WTC11 (cell line): ENCODE results near the gene PLEKHH2. TPM values are rescaled to one million over a fixed set of nuclear protein-coding genes. Genes with fewer than 3 reads are reported as not detected.

Source experiments
- ATAC-seq: fragments of 200-7000 bp; cut with Tn5 transposase; 2 replicates; pipeline ENCODE4 v1.10.0; 2021; ENCODE audit warnings: mild to moderate bottlenecking, moderate library complexity
- CTCF ChIA-PET: fragments of 300-600 bp; sonication (Branson Sonifier 250); formaldehyde crosslinking; loops from one replicate; lab custom pipeline; 2021; ENCODE audit warnings: antibody characterized with exemption; lab: Charles Lee
- POLR2A ChIA-PET: fragments of 350-600 bp; sonication (Branson Sonifier 250); formaldehyde crosslinking; loops from one replicate; lab custom pipeline; 2021; ENCODE audit warnings: antibody characterized with exemption; lab: Charles Lee
- DNase-seq: peaks from one replicate; pipeline ENCODE4 v3.0.0; 2021; ENCODE audit warnings: low spot score
- H3K27ac Mint-ChIP-seq: 2 replicates; pipeline ENCODE4 v1.8.0; 2021; ENCODE audit warnings: mixed read lengths
- H3K27me3 Mint-ChIP-seq: 2 replicates; pipeline ENCODE4 v1.8.0; 2021; ENCODE audit warnings: low read depth, mild to moderate bottlenecking, moderate library complexity, mixed read lengths
- H3K36me3 Mint-ChIP-seq: 2 replicates; pipeline ENCODE4 v1.8.0; 2021; ENCODE audit warnings: mixed read lengths
- H3K4me1 Mint-ChIP-seq: 2 replicates; pipeline ENCODE4 v1.8.0; 2022; ENCODE audit warnings: mixed read lengths
- H3K4me3 Mint-ChIP-seq: 2 replicates; pipeline ENCODE4 v1.8.0; 2021; ENCODE audit warnings: mild to moderate bottlenecking, moderate library complexity, mixed read lengths
- H3K9me3 Mint-ChIP-seq: 2 replicates; pipeline ENCODE4 v1.8.0; 2021; ENCODE audit warnings: mixed read lengths
- GABPB1 ChIP-seq: sonication (generic); formaldehyde crosslinking; IDR thresholded peaks from 2 replicates; pipeline ENCODE4 v1.8.1; 2023; ENCODE audit warnings: mild to moderate bottlenecking, missing genetic modification reagents
- JUN ChIP-seq: sonication (generic); formaldehyde crosslinking; IDR thresholded peaks from 2 replicates; pipeline ENCODE4 v1.8.0; 2023; ENCODE audit warnings: mild to moderate bottlenecking, missing genetic modification reagents
- RORB ChIP-seq: fragments of 250-450 bp; sonication (Bioruptor Pico); IDR thresholded peaks from 2 replicates; pipeline ENCODE4 v1.9.0; 2021; ENCODE audit warnings: mild to moderate bottlenecking
- SMAD4 ChIP-seq: sonication (generic); formaldehyde crosslinking; IDR thresholded peaks from 2 replicates; pipeline ENCODE4 v1.8.0; 2022; ENCODE audit warnings: mild to moderate bottlenecking, missing genetic modification reagents
- TP53 ChIP-seq: sonication (generic); formaldehyde crosslinking; IDR thresholded peaks from 2 replicates; pipeline ENCODE4 v1.8.1; 2023; ENCODE audit warnings: mild to moderate bottlenecking, missing genetic modification reagents
- ZNF396 ChIP-seq: fragments of 250-450 bp; sonication (Bioruptor Pico); IDR thresholded peaks from 2 replicates; pipeline ENCODE4 v1.8.0; 2021; ENCODE audit warnings: mild to moderate bottlenecking, moderate library complexity, borderline replicate concordance
- total RNA-seq: library from RNA; stranded (reverse); gene quantifications from 3 replicates; pipeline ENCODE4 v1.2.3, GENCODE V29; 2021
- TF ChIP-seq, protein P1 (sequence below): sonication (generic); formaldehyde crosslinking; IDR thresholded peaks from 2 replicates; pipeline ENCODE4 v1.8.0; 2023; ENCODE audit warnings: missing genetic modification reagents, mild to moderate bottlenecking, borderline replicate concordance
- TF ChIP-seq, protein P2 (sequence below): sonication (generic); formaldehyde crosslinking; IDR thresholded peaks from 2 replicates; pipeline ENCODE4 v1.8.1; 2023; ENCODE audit warnings: mild to moderate bottlenecking, moderate library complexity, missing genetic modification reagents
- TF ChIP-seq, protein P3 (sequence below): sonication (generic); formaldehyde crosslinking; IDR thresholded peaks from 2 replicates; pipeline ENCODE4 v1.8.1; 2022; ENCODE audit warnings: low read depth, mild to moderate bottlenecking, moderate library complexity, missing genetic modification reagents, borderline replicate concordance
- TF ChIP-seq, protein P4 (sequence below): fragments of 250-450 bp; sonication (Bioruptor Pico); conservative IDR thresholded peaks from 2 replicates; pipeline ENCODE4 v1.9.0; 2021; ENCODE audit warnings: mild to moderate bottlenecking
- TF ChIP-seq, protein P5 (sequence below): sonication (generic); formaldehyde crosslinking; conservative IDR thresholded peaks from 2 replicates; pipeline ENCODE4 v1.8.1; 2023; ENCODE audit warnings: mild to moderate bottlenecking, low read depth, missing genetic modification reagents, moderate library complexity

Gene PLEKHH2
- total RNA-seq, 1 experiment from 2014 or later = 5.8 TPM

DNA sequence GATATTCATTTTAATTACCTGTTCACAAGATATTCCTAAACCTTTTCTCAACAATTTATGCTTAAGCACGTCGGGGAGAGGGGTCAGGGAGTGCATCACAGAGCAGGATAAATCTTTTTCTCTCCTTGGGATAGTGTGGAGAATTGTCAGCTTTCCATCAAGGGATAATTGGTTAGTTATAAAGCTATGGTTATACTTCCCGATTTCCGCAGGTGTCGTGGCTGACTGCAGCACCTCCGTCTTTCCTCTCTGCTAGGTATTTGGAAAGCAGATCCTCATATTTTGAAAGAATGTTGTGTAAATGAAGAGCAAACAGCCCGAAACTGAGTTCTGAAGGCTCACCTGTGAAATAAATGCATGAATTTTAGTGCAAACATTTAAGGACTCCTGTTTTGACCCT, 137.6 kb downstream of the PLEKHH2 start (continued):
- TF ChIP-seq, protein P1, sequence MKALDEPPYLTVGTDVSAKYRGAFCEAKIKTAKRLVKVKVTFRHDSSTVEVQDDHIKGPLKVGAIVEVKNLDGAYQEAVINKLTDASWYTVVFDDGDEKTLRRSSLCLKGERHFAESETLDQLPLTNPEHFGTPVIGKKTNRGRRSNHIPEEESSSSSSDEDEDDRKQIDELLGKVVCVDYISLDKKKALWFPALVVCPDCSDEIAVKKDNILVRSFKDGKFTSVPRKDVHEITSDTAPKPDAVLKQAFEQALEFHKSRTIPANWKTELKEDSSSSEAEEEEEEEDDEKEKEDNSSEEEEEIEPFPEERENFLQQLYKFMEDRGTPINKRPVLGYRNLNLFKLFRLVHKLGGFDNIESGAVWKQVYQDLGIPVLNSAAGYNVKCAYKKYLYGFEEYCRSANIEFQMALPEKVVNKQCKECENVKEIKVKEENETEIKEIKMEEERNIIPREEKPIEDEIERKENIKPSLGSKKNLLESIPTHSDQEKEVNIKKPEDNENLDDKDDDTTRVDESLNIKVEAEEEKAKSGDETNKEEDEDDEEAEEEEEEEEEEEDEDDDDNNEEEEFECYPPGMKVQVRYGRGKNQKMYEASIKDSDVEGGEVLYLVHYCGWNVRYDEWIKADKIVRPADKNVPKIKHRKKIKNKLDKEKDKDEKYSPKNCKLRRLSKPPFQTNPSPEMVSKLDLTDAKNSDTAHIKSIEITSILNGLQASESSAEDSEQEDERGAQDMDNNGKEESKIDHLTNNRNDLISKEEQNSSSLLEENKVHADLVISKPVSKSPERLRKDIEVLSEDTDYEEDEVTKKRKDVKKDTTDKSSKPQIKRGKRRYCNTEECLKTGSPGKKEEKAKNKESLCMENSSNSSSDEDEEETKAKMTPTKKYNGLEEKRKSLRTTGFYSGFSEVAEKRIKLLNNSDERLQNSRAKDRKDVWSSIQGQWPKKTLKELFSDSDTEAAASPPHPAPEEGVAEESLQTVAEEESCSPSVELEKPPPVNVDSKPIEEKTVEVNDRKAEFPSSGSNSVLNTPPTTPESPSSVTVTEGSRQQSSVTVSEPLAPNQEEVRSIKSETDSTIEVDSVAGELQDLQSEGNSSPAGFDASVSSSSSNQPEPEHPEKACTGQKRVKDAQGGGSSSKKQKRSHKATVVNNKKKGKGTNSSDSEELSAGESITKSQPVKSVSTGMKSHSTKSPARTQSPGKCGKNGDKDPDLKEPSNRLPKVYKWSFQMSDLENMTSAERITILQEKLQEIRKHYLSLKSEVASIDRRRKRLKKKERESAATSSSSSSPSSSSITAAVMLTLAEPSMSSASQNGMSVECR (CRISPR knock-in tag) = no peak
- TF ChIP-seq GABPB1 (CRISPR knock-in tag) (no peak), TP53 (CRISPR knock-in tag) (no peak), RORB (no peak)
- TF ChIP-seq, protein P2, sequence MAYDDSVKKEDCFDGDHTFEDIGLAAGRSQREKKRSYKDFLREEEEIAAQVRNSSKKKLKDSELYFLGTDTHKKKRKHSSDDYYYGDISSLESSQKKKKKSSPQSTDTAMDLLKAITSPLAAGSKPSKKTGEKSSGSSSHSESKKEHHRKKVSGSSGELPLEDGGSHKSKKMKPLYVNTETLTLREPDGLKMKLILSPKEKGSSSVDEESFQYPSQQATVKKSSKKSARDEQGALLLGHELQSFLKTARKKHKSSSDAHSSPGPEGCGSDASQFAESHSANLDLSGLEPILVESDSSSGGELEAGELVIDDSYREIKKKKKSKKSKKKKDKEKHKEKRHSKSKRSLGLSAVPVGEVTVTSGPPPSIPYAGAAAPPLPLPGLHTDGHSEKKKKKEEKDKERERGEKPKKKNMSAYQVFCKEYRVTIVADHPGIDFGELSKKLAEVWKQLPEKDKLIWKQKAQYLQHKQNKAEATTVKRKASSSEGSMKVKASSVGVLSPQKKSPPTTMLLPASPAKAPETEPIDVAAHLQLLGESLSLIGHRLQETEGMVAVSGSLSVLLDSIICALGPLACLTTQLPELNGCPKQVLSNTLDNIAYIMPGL = no peak
- TF ChIP-seq, protein P3, sequence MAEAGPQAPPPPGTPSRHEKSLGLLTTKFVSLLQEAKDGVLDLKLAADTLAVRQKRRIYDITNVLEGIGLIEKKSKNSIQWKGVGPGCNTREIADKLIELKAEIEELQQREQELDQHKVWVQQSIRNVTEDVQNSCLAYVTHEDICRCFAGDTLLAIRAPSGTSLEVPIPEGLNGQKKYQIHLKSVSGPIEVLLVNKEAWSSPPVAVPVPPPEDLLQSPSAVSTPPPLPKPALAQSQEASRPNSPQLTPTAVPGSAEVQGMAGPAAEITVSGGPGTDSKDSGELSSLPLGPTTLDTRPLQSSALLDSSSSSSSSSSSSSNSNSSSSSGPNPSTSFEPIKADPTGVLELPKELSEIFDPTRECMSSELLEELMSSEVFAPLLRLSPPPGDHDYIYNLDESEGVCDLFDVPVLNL (CRISPR knock-in tag) = no peak

DNA sequence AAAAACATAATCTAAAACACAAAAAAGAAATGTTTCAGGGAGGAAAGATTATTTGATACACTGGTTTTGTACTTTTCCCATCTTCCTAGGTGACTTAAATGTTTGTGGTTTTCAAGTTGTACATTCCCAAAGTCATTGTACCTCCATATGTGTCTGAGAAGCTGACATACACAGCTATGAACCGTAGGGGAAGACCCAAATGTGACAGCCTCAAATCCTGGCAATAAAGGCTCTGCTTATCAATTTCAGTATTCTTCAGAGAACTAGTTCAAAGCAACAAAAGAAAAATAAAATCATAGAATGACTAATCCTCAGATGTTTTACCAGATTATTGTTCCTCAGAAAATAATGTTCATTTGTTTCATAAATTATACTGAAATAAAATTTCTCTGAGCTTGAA, 139.3 kb downstream of the PLEKHH2 start:
- ATAC-seq (no peak), DNase-seq (no peak)
- Mint-ChIP-seq H3K27ac (no peak overlapping the region), H3K27me3 (no peaks in the 10 kb centered on the region), H3K4me3 (no peak overlapping the region), H3K4me1 (peaks cover 8% of the 10 kb centered on the region), H3K9me3 (no peaks in the 10 kb centered on the region), H3K36me3 (no peaks in the 10 kb centered on the region)
- ChIA-PET POLR2A (no interaction called here), CTCF (no interaction called here)
- TF ChIP-seq ZNF396 (CRISPR knock-in tag) (no peak), JUN (no peak), SMAD4 (CRISPR knock-in tag) (no peak)
- TF ChIP-seq, protein P4, sequence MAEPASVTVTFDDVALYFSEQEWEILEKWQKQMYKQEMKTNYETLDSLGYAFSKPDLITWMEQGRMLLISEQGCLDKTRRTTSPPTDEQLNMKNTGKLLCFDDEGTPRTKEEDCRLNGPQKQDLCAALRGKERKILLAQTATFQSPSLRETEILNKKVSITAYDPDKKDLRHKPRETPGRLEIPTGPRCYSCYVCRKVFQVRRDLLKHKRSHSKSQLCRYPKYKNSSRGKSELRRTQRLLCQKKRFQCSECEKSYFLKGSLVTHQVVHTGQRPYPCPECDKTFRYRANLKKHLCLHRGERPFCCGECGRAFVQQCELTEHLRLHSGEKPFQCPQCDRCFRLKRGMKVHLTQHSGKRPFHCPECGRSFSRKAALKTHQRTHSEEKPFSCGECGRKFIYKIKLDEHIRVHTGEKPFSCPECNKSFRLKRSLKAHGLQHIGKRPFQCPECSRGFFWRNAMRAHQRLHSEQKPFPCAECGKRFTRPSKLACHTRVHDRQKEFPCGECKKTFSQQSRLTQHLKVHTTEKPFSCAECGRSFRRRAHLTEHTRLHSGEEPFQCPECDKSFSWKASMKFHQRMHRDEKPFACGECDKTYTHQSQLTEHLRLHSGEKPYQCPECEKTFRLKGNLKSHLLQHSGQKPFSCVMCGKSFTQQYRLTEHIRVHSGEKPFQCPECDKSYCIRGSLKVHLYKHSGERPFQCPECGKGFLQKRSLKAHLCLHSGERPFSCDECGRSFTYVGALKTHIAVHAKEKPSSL (CRISPR knock-in tag) = no peak
- TF ChIP-seq, protein P5, sequence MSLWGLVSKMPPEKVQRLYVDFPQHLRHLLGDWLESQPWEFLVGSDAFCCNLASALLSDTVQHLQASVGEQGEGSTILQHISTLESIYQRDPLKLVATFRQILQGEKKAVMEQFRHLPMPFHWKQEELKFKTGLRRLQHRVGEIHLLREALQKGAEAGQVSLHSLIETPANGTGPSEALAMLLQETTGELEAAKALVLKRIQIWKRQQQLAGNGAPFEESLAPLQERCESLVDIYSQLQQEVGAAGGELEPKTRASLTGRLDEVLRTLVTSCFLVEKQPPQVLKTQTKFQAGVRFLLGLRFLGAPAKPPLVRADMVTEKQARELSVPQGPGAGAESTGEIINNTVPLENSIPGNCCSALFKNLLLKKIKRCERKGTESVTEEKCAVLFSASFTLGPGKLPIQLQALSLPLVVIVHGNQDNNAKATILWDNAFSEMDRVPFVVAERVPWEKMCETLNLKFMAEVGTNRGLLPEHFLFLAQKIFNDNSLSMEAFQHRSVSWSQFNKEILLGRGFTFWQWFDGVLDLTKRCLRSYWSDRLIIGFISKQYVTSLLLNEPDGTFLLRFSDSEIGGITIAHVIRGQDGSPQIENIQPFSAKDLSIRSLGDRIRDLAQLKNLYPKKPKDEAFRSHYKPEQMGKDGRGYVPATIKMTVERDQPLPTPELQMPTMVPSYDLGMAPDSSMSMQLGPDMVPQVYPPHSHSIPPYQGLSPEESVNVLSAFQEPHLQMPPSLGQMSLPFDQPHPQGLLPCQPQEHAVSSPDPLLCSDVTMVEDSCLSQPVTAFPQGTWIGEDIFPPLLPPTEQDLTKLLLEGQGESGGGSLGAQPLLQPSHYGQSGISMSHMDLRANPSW (CRISPR knock-in tag) = no peak
